ENCODE measurements around the gene CDH4.

DNA sequence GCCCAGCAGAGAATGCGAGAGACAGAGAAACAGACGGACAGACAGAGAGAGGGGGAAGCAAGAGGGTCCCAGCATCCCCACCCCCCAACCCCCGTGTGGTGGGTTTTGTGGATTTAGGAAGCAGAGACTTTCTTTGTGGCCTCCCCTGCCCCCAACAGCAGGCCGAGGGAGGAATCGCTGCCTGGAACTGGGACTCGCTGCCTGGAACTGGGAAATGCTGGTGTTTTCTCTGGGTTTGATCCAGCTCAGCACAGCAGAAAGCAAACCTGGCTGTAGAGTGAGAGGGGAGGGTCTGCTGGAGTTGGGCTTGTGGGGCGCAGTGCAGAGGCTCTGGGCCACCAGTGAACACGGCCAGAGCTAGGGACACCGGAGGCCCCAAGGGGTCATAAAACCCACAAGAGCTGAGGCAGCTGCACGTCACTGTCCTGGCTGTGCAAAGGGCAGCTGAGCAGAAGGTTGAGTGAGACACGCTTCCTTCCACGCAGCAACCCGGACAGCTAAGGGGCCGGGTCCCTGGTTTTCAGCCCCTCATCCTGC lies 631.9 kb downstream of the CDH4 start:
- TF ChIP-seq, protein P1, sequence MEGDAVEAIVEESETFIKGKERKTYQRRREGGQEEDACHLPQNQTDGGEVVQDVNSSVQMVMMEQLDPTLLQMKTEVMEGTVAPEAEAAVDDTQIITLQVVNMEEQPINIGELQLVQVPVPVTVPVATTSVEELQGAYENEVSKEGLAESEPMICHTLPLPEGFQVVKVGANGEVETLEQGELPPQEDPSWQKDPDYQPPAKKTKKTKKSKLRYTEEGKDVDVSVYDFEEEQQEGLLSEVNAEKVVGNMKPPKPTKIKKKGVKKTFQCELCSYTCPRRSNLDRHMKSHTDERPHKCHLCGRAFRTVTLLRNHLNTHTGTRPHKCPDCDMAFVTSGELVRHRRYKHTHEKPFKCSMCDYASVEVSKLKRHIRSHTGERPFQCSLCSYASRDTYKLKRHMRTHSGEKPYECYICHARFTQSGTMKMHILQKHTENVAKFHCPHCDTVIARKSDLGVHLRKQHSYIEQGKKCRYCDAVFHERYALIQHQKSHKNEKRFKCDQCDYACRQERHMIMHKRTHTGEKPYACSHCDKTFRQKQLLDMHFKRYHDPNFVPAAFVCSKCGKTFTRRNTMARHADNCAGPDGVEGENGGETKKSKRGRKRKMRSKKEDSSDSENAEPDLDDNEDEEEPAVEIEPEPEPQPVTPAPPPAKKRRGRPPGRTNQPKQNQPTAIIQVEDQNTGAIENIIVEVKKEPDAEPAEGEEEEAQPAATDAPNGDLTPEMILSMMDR (conservative IDR thresholded peaks at IDR 0.05), result no peak
- no peak for TF ChIP-seq ZFX (IDR thresholded peaks at IDR 0.05)

All from C4-2B (cell line).